Subcutaneous abdominal adipose tissue (tissue), 5 donors: Measurements from ENCODE around the gene HAUS1.
"Not testable (repeated sequence)": the region's sequence is repeated elsewhere in the genome, so short reads cannot be mapped to it uniquely, and the experiment has no call there.

ENCODE experiments used
- H3K27ac ChIP-seq: one replicate; pipeline ENCODE4 v1.7.0; 2013; ENCODE audit warnings: low read depth, mild to moderate bottlenecking, inconsistent platforms, low read length, moderate library complexity
- H3K27me3 ChIP-seq, 5 donors: one replicate each; pipeline ENCODE4 v1.7.0; 2013; ENCODE audit warnings: low read length in 5 of 5, inconsistent platforms in 1 of 5; ENCODE audit not compliant: control insufficient read depth in 5 of 5, insufficient read depth in 4 of 5
- H3K36me3 ChIP-seq, 5 donors: one replicate each; pipeline ENCODE4 v1.7.0; 2013; ENCODE audit warnings: low read length in 5 of 5; ENCODE audit not compliant: control insufficient read depth in 5 of 5, insufficient read depth in 5 of 5
- H3K4me1 ChIP-seq, 5 donors: one replicate each; pipeline ENCODE4 v1.7.0; 2013; ENCODE audit warnings: low read length in 5 of 5, mild to moderate bottlenecking in 3 of 5, moderate library complexity in 1 of 5; ENCODE audit not compliant: control insufficient read depth in 5 of 5, insufficient read depth in 5 of 5
- H3K4me3 ChIP-seq, 5 donors: one replicate each; pipeline ENCODE4 v1.7.0; 2013; ENCODE audit warnings: low read length in 5 of 5, low read depth in 1 of 5
- H3K9ac ChIP-seq, 5 donors: one replicate each; pipeline ENCODE4 v1.7.0; 2013; ENCODE audit warnings: low read length in 5 of 5, mild to moderate bottlenecking in 4 of 5, moderate library complexity in 3 of 5
- H3K9me3 ChIP-seq, 5 donors: one replicate each; pipeline ENCODE4 v1.7.0; 2013; ENCODE audit warnings: low read length in 5 of 5; ENCODE audit not compliant: control insufficient read depth in 5 of 5
- donor health status: healthy.
- donor health status: healthy.
- donor health status: healthy.
- donor health status: healthy.
- donor health status: healthy.

The HAUS1 gene

DNA sequence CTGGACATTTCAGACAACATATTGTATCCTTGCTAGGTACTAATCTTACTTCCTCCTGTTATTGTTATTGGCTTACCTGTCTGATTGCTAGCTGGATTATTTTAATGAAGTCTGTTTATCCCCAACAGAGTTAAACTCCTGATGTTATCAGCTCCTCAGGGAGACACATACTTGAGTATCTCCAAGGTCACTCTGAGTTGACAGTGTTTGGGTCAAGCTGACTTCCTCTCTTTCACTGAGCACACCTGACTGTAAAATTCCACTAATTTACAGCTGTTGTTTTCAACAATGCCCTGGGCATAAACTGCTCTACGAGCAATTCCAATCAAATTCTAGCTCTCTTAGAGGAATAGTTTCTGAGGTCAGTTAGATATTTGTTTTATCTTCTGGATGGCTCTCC, 9.6 kb downstream of the HAUS1 start:
- no peak overlapping the region for H3K27ac ChIP-seq
- H3K9ac ChIP-seq, result no peak overlapping the region
- peaks cover 0 to 24% (median 8%) of the 10 kb centered on the region in 5 donors for H3K36me3 ChIP-seq
- no peaks in the 10 kb centered on the region for H3K4me1 ChIP-seq
- H3K9me3 ChIP-seq, result no peaks in the 10 kb centered on the region
- H3K27me3 ChIP-seq, result no peaks in the 10 kb centered on the region
- no peak overlapping the region for H3K4me3 ChIP-seq

DNA sequence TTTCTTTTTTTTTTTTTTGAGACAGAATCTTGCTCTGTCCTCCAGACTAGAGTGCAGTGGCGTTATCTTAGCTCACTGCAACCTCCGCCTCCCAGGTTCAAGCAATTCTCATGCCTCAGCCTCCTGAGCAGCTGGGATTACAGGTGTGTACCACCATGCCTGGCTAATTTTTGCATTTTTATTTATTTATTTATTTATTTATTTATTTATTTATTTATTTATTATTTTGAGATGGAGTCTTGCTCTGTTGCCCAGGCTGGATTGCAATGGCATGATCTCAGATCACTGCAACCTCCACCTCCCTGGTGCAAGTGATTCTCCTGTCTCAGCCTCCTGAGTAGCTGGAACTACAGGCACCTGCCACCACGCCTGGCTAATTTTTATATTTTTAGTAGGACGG, 22.4 kb downstream of the HAUS1 start:
- H3K36me3 ChIP-seq, result peaks cover 16 to 64% (median 39%) of the 10 kb centered on the region in 5 donors

DNA sequence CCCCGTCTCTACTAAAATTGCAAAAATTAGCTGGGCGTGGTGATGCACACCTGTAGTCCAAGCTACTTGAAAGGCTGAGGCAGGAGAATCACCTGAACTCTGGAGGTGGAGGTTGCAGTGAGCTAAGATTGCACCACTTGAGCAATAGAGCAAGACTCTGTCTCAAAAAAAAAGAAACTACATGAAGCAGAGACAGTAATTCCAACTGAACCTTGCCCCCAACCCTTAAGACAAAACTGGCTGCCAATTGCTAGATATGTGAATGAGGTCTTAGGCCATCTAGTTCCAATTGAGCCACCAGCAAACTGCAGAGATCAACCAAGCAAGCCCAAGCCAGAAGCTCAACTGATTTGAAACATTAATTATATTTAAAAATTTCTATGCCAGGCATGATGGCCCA, 25.9 kb downstream of the HAUS1 start:
- Histone ChIP-seq H3K27ac (no peak overlapping the region), H3K36me3 (peaks cover 11 to 47% (median 28%) of the 10 kb centered on the region in 5 donors), H3K4me1 (no peaks in the 10 kb centered on the region), H3K9ac (no peak overlapping the region), H3K27me3 (no peaks in the 10 kb centered on the region), H3K9me3 (no peaks in the 10 kb centered on the region), H3K4me3 (no peak overlapping the region)

More for the DNA sequence above, 22.4 kb downstream of the HAUS1 start:
- H3K9ac ChIP-seq, H3K9me3 ChIP-seq, H3K27ac ChIP-seq, H3K4me1 ChIP-seq, H3K4me3 ChIP-seq, H3K27me3 ChIP-seq: not testable (repeated sequence)

DNA sequence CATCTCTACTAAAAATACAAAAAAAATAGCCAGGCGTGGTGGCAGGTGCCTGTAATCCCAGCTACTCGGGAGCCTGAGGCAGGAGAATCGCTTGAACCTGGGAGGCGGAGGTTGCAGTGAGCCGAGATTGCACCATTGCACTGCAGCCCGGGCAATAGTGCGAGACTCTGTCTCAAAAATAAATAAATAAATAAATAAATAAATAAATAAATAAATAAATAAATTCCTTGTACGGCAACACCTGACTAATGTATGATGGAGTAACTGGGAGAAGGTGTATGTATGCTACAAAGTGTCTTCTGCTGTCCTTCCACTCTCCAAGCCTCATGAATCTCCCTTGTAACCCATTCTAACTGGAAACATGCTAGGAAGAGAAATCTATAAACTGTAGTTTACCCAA, 26.4 kb downstream of the HAUS1 start:
- peaks cover 11 to 44% (median 27%) of the 10 kb centered on the region in 5 donors for H3K36me3 ChIP-seq
- H3K4me1 ChIP-seq, H3K27ac ChIP-seq, H3K9ac ChIP-seq, H3K9me3 ChIP-seq, H3K27me3 ChIP-seq, H3K4me3 ChIP-seq: not testable (repeated sequence)

DNA sequence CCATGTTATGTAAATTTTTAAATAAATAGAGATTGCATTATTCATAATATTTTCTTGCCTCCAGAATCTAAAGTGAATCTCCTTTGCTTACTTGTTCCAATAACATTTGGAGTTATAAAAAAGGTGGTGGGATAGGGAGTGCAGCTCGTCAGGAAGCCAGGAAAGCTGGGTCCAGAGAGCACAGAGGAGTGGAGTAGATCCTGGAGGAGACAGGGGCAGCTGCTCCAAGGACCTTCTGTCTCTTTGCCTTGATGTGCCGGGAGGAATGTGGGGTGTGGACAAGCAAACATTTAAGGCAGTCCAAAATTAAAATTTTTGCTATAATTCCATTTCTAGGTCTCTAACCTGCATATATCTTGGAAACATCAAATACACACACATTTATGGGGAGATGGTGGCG, 29.3 kb downstream of the HAUS1 start:
- no peak overlapping the region for H3K27ac ChIP-seq
- no peaks in the 10 kb centered on the region for H3K9me3 ChIP-seq
- H3K4me1 ChIP-seq, result no peaks in the 10 kb centered on the region
- H3K27me3 ChIP-seq, result no peaks in the 10 kb centered on the region
- peaks cover 4 to 19% (median 13%) of the 10 kb centered on the region in 5 donors for H3K36me3 ChIP-seq
- no peak overlapping the region for H3K4me3 ChIP-seq
- no peak overlapping the region for H3K9ac ChIP-seq

DNA sequence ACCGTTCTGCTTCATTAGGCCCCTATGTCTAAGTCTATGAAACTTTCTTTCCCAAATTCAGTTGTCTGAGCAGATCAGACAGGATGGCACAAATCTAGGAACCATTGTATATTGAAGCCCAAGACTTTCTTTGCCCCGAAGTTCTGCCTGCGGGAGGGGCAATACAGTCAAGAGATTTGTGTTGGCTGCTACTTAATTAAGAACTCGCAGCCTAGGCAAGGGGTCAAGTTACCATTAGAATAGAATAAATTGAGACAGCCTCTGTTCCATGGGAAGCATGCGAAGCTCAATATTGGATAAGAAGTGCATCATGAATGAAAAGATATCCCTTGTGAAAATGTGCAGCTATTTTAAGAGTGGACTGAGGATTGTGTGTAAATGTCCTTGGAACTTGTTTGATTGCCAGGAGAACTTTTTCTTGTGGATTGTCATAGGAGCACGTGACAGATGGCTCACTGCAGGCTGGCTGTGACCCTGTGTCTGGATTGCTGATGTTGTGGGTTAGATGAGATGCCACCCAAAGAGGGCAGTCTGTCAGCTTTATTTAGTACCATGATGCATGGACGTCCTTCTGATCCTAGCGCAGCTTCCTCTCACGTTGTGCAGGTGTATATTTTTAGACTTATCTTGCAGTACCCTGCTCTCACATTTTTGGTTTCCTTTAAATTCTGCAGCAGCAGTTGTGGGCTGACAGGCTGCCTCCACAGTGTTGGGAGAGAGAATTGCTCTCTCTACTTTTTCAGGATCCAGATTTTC, 30.9 kb downstream of the HAUS1 start:
- Histone ChIP-seq H3K9me3 (no peaks in the 10 kb centered on the region), H3K9ac (no peak overlapping the region), H3K27ac (no peak overlapping the region), H3K27me3 (no peaks in the 10 kb centered on the region), H3K4me3 (no peak overlapping the region), H3K4me1 (no peaks in the 10 kb centered on the region), H3K36me3 (peaks cover 0 to 5% (median 1%) of the 10 kb centered on the region in 5 donors)

DNA sequence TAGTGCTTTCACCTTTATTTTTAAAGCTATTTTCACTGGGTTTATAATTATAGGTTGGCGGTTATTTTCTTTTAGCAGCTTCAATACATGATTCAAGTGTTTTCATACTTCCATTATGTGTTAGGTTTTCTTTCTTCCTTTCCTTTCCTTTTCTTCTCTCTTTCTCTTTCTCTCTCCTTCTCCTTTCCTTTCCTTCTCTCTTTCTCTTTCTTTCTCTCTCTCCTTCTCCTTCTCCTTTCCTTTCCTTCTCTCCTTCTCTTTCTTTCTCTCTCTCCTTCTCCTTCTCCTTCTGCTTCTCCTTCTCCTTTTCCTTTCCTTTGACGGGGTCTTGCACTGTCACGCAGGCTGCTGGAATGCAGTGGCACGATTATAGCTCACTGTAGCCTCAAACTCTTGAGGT, 36.0 kb downstream of the HAUS1 start:
- Histone ChIP-seq H3K27ac (no peak overlapping the region), H3K4me3 (no peak overlapping the region), H3K36me3 (no peaks in the 10 kb centered on the region), H3K9ac (no peak overlapping the region), H3K4me1 (no peaks in the 10 kb centered on the region), H3K27me3 (no peaks in the 10 kb centered on the region), H3K9me3 (no peaks in the 10 kb centered on the region)

DNA sequence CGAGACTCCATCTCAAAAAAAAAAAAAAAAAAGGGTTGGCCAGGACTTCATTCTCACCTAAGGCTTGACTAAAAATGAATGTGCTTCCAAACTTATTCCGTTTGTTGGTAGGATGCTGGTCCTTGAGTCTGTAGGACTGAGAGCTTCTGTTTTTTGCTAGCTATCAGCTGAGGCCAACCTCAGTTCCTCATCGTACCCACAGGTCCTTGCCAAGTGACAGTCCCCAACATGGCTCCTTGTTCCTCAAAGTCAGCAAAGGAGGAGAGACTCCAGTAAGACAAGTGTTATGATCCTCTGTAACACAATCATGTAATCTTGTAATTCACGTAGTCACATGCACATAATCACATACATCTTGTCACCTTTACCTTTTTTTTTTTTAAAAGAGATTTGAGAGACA, 37.0 kb downstream of the HAUS1 start:
- no peaks in the 10 kb centered on the region for H3K27me3 ChIP-seq
- H3K4me1 ChIP-seq, result no peaks in the 10 kb centered on the region
- no peaks in the 10 kb centered on the region for H3K9me3 ChIP-seq
- H3K27ac ChIP-seq, result no peak overlapping the region
- no peaks in the 10 kb centered on the region for H3K36me3 ChIP-seq
- H3K9ac ChIP-seq, result no peak overlapping the region
- H3K4me3 ChIP-seq, result no peak overlapping the region

DNA sequence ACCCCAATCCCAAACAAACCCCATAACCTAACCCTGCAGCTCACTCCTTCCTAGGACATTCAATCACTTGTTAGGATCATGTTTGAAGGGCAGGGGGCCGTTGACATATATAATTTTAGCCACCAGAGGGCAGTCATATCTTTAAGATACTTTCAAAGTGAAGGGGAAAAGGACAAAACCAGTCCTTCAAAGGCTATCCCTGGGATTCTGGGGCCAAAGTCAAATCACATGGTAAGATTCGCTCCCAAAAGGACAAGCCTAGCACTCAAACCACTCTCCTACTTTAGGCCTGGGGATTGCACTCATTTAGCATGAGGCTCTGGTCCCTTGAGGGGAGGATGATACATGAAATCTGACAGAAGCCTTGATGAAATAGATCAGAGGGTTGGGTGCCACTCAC, 44.6 kb downstream of the HAUS1 start:
- no peak overlapping the region for H3K27ac ChIP-seq

DNA sequence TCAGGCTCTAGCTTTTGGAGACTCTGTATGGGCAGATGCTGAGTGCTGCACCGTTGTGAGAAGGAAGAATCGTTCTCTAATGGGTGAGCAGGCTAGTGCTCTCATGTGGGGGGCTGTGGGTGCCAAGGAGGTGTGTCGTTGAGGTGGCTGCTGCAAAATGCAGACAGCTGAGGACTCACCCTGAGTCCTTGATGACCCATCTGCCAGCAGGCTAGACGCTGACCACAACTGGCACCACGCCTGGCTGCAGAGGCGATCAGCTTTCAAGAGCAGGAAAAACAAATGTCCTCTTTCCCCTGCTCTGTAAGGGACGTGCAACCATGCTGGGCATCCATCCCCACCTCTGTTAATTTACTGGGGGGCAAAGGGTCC, 48.2 kb downstream of the HAUS1 start:
- H3K27ac ChIP-seq, result no peak overlapping the region

More for the DNA sequence above, 44.6 kb downstream of the HAUS1 start:
- H3K36me3 ChIP-seq, result no peaks in the 10 kb centered on the region
- no peaks in the 10 kb centered on the region for H3K9me3 ChIP-seq
- H3K9ac ChIP-seq, result no peak overlapping the region
- no peak overlapping the region for H3K4me3 ChIP-seq
- peaks cover 0 to 31% (median 17%) of the 10 kb centered on the region in 5 donors for H3K4me1 ChIP-seq
- H3K27me3 ChIP-seq, result no peaks in the 10 kb centered on the region

More for the DNA sequence above, 48.2 kb downstream of the HAUS1 start:
- H3K9ac ChIP-seq, result no peak overlapping the region
- H3K36me3 ChIP-seq, result no peaks in the 10 kb centered on the region
- no peaks in the 10 kb centered on the region for H3K9me3 ChIP-seq
- H3K4me1 ChIP-seq, result peaks cover 0 to 31% (median 17%) of the 10 kb centered on the region in 5 donors
- no peak overlapping the region for H3K4me3 ChIP-seq
- no peaks in the 10 kb centered on the region for H3K27me3 ChIP-seq
